Transverse colon (tissue), 4 donors: Measurements from ENCODE around the gene FAM120A. TPM values are rescaled to one million over a fixed set of nuclear protein-coding genes. Genes with fewer than 3 reads are reported as not detected.

ENCODE experiments used
- DNase-seq: peaks from one replicate; pipeline ENCODE4 v3.0.0-alpha.2; 2019
- H3K27ac ChIP-seq, 4 donors: fragments of 200-600 bp; sonication (generic); 2 replicates each; pipeline ENCODE4 v1.5.1; 2016 to 2018; ENCODE audit warnings: inconsistent platforms in 4 of 4
- H3K27me3 ChIP-seq: fragments of 200-600 bp; sonication (generic); 2 replicates; pipeline ENCODE4 v1.5.1; 2017; ENCODE audit warnings: inconsistent platforms
- H3K36me3 ChIP-seq, 4 donors: fragments of 200-600 bp; sonication (generic); 2 replicates each; pipeline ENCODE4 v1.5.1; 2017 to 2019; ENCODE audit warnings: inconsistent platforms in 4 of 4
- H3K4me1 ChIP-seq, 4 donors: fragments of 200-600 bp; sonication (generic); 2 replicates each; pipeline ENCODE4 v1.5.1; 2017 to 2020; ENCODE audit warnings: inconsistent platforms in 4 of 4
- H3K4me3 ChIP-seq, 4 donors: fragments of 200-600 bp; sonication (generic); 1 replicate in 1 of 4; 2 replicates in 3 of 4; pipeline versions ENCODE4 v1.5.1 to v1.6.1; 2017 to 2019; ENCODE audit warnings: inconsistent platforms in 4 of 4
- H3K9me3 ChIP-seq, 2 donors: fragments of 200-600 bp; sonication (generic); 2 replicates each; pipeline ENCODE4 v1.5.1; 2017 to 2019; ENCODE audit warnings: inconsistent platforms in 2 of 2
- EP300 ChIP-seq: sonication (generic); formaldehyde crosslinking; IDR thresholded peaks from one replicate; pipeline ENCODE4 v1.6.1; 2017; ENCODE audit warnings: antibody characterized with exemption, low read depth
- POLR2A ChIP-seq: fragments of 450-650 bp; IDR thresholded peaks from one replicate; pipeline ENCODE4 v1.6.1; 2016; ENCODE audit warnings: antibody characterized with exemption, mild to moderate bottlenecking, moderate library complexity
- POLR2AphosphoS5 ChIP-seq, 3 donors: sonication (generic); formaldehyde crosslinking; IDR thresholded peaks; one replicate each; pipeline ENCODE4 v1.6.1; 2016; ENCODE audit warnings: antibody characterized with exemption in 3 of 3
- WGBS, 2 donors: methylation state at CpG; one replicate each; pipeline ENCODE4 v1.1.5; 2018; ENCODE audit warnings: low coverage in 1 of 2; 5-methylcytosine and 5-hydroxymethylcytosine counted together
- in situ Hi-C, 4 donors: fragments of 200-750 bp; cut with MboI; loops; one replicate each; pipeline versions ENCODE4 v1.15.0 to v1.15.1; 2017; ENCODE audit warnings: low sequenced_read_pairs in 3 of 4, low pct_ligation_motif_present in 1 of 4, low pct_unique_long_range_greater_than_20kb in 1 of 4
- intact Hi-C: fragments of 100-400 bp; cut with DNase I; formaldehyde crosslinking; loops from one replicate; pipeline ENCODE4 v1.15.1; 2023; ENCODE audit warnings: low total_unique reads
- total RNA-seq, 4 donors: library from RNA; depleted of rRNA; stranded (reverse); fragments of >200 nt; gene quantifications; one replicate each; pipeline ENCODE4 v1.1.0, GENCODE V29; 2016
- TF ChIP-seq, protein P1 (sequence below), 5 experiments: fragments of 200-600 bp in 3 of 5; fragments of 450-650 bp in 2 of 5; sonication (generic) in 3 of 5; IDR thresholded peaks; 1 replicate in 2 of 5; 2 replicates in 3 of 5; pipeline ENCODE4 v1.5.1; 2016 to 2017; ENCODE audit warnings: antibody characterized with exemption in 5 of 5, inconsistent platforms in 3 of 5, mild to moderate bottlenecking in 2 of 5, moderate library complexity in 1 of 5

Gene FAM120A
- total RNA-seq, 4 donors from 2014 or later: 122 to 244 (median 180) TPM

DNA sequence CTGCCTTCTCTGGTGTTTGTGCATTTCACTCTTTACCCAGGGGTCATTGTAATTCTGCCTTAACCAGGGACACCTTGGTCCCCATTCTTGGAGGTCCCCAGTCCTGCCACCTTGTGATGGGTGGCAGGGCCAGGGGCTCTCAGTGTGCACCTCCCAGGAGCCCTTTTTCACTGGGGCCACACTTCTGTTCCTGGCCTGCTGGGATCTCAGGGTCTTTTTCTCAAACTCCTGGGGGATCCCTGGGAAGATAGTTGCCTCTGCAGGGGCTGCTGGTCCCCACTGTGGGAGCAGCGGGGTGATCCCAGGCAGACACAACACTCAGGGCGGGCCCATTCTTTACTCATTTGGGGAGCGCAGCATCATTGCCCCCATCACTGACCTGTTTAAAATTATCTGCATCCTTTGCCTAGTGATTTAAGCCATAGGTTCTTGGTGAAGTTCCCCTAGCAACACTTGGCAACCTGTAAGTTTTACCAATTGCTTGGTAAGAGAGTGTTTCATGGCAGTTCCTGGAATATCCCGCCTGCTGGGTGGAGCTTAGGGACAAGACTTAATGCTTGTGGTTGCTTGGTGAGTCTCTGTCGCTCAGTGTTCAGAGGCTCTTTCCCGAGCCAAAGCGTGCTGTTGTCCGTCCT, 140.6 kb downstream of the FAM120A start:
- no peak for TF ChIP-seq POLR2AphosphoS5 (IDR thresholded peaks at IDR 0.05)
- TF ChIP-seq POLR2A: no peak
- TF ChIP-seq EP300: no peak
- TF ChIP-seq, protein P1, sequence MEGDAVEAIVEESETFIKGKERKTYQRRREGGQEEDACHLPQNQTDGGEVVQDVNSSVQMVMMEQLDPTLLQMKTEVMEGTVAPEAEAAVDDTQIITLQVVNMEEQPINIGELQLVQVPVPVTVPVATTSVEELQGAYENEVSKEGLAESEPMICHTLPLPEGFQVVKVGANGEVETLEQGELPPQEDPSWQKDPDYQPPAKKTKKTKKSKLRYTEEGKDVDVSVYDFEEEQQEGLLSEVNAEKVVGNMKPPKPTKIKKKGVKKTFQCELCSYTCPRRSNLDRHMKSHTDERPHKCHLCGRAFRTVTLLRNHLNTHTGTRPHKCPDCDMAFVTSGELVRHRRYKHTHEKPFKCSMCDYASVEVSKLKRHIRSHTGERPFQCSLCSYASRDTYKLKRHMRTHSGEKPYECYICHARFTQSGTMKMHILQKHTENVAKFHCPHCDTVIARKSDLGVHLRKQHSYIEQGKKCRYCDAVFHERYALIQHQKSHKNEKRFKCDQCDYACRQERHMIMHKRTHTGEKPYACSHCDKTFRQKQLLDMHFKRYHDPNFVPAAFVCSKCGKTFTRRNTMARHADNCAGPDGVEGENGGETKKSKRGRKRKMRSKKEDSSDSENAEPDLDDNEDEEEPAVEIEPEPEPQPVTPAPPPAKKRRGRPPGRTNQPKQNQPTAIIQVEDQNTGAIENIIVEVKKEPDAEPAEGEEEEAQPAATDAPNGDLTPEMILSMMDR (IDR thresholded peaks at IDR 0.05): no peak
- in situ Hi-C loops: no loop called here
- Histone ChIP-seq H3K27ac (no peak overlapping the region), H3K4me1 (peaks cover 18 to 47% (median 25%) of the 10 kb centered on the region in 4 donors), H3K4me3 (no peak overlapping the region), H3K27me3 (no peaks in the 10 kb centered on the region), H3K36me3 (no peaks in the 10 kb centered on the region), H3K9me3 (no peaks in the 10 kb centered on the region)
- 90% methylated on average over 8 of the region's 8 CpGs; no CpG with 5 or more reads in 1 of the 2 donors for WGBS, 2 donors
- intact Hi-C loops: no loop called here
- DNase-seq: no peak

DNA sequence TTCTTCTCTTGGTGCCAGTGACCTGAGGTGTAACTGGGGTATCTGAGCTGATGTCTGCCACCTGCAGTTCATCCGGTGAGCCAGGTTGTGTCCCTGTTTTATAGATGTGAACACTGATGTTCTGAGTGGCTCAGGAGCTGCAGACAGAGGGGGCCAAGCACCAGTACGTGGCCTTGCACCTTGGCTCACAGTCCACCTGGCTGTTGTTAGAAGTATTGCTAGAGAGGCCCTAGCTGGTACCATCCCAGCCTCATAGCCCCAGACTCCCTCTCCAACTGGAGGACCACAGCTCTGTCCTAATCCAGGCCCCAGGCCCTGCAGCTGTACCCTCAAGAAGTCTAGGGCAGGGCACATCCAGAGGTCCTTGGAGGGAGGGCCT, 141.1 kb downstream of the FAM120A start:
- in situ Hi-C loops (no loop called here), intact Hi-C loops (no loop called here)
- no peak overlapping the region for H3K4me3 ChIP-seq
- 82% methylated on average over 2 of the region's 2 CpGs; no CpG with 5 or more reads in 1 of the 2 donors for WGBS, 2 donors
- H3K9me3 ChIP-seq: no peaks in the 10 kb centered on the region
- peak overlapping the region in 2 of 4 donors; percentile 67 to 71 for H3K27ac ChIP-seq
- H3K36me3 ChIP-seq: no peaks in the 10 kb centered on the region
- DNase-seq: no peak
- H3K4me1 ChIP-seq: peaks cover 18 to 47% (median 25%) of the 10 kb centered on the region in 4 donors
- TF ChIP-seq, protein P1 (IDR thresholded peaks at IDR 0.05): peak in 3 of 5 experiments; percentile 6 to 32 (median 11)
- TF ChIP-seq POLR2AphosphoS5 (IDR thresholded peaks at IDR 0.05): no peak
- H3K27me3 ChIP-seq: no peaks in the 10 kb centered on the region

DNA sequence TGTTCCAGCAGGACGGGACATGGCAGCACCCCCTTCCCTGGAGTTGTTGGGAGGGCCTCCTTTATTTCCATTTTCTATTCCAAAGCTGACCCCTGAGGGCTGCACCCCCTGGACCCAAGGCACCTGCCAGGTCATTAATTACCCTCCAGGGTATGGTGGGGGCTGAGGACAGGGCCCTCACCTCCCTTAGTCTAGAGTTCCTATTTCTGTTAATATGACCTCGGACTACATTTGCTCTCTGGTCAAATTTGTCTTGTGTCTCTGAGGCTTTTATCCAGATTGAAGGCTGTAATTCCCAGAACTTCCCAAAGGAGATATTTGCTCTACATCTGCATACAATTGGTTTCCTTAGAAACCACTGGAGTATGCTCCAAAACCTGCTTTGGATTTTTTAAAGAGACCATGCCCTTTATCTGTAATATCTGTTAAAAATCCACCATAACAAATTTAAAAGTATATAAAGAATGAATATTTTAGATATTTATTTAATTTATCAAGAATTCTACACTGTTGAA, 141.7 kb downstream of the FAM120A start:
- H3K4me1 ChIP-seq: peaks cover 18 to 53% (median 25%) of the 10 kb centered on the region in 4 donors
- peak overlapping the region; percentile 60 to 71 (median 67) for H3K27ac ChIP-seq
- TF ChIP-seq POLR2AphosphoS5 (IDR thresholded peaks at IDR 0.05) (no peak), POLR2A (no peak), EP300 (no peak)
- TF ChIP-seq, protein P1 (IDR thresholded peaks at IDR 0.05): peak in 1 of 5 experiments; percentile 9
- DNase-seq: no peak
- intact Hi-C loops: no loop called here
- in situ Hi-C loops: no loop called here
- WGBS, 2 donors: 64% methylated on average over 2 of the region's 2 CpGs; no CpG with 5 or more reads in 1 of the 2 donors
- no peaks in the 10 kb centered on the region for H3K36me3 ChIP-seq
- H3K4me3 ChIP-seq: no peak overlapping the region
- H3K27me3 ChIP-seq: no peaks in the 10 kb centered on the region
- no peaks in the 10 kb centered on the region for H3K9me3 ChIP-seq

DNA sequence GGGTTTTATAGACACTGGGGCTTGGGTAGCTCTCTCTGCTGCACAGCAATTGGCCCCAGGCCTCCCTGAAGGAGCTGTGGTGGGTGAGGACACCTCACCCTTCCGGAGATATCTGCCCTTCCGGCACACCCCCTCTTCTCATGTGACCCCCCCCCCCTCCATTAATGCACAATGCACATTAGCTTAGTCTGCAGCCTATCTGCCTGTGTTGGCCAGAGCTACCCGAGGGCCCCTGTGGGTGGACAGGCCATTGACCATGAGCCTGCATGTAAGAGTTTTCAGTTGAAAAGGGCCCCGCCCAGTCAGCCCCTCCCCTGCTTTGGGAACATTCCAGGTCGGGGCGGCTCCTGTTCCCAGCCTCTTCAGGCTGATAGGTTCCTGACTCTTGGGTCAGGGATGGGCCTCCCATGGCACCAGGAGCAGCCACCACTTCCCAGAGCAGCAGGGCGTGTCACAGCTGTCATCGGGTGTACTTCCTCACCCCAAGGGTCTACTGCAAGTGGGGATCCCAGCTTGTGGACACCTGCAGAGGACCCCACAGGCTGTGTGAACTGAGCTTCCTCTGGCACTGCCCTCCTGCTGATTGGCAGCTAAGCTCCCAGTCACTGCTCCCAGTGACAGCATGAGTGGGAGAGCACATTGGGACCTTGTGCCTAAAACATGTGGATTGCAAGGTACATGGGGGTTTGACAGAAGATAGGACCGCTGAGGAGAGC, 142.7 kb downstream of the FAM120A start:
- Histone ChIP-seq H3K36me3 (no peaks in the 10 kb centered on the region), H3K4me1 (peaks cover 17 to 52% (median 29%) of the 10 kb centered on the region in 4 donors), H3K27ac (peak overlapping the region; percentile 60 to 71 (median 67)), H3K27me3 (no peaks in the 10 kb centered on the region), H3K9me3 (no peaks in the 10 kb centered on the region), H3K4me3 (no peak overlapping the region)
- in situ Hi-C loops (no loop called here), intact Hi-C loops (no loop called here)
- peak in 1 of 3 donors; percentile 20 for TF ChIP-seq POLR2AphosphoS5 (IDR thresholded peaks at IDR 0.05)
- peak; percentile 87 for TF ChIP-seq EP300
- TF ChIP-seq, protein P1 (IDR thresholded peaks at IDR 0.05): no peak
- peak; percentile 31 for TF ChIP-seq POLR2A
- peak; percentile 90 for DNase-seq
- 54% methylated on average over 9 of the region's 9 CpGs; no CpG with 5 or more reads in 1 of the 2 donors for WGBS, 2 donors
